ENCODE results near the gene CHST8.

CHST8 gene

GRCh38 chr19:33618884-33619283 lies 2.9 kb upstream of the CHST8 start:
- DNase-seq (ENCODE audit: low read depth), result no peak

- no peak for DNase-seq (ENCODE audit: low read depth)
Observed at GRCh38 chr19:33620611-33621010, 1.1 kb upstream of the CHST8 start.

- DNase-seq (ENCODE audit: low read depth), result no peak
Observed at GRCh38 chr19:33621065-33621785, 528 bp upstream of the CHST8 start.

- DNase-seq (ENCODE audit: low read depth), result no peak
Observed at GRCh38 chr19:33622505-33622808, 704 bp downstream of the CHST8 start.

GRCh38 chr19:33622809-33623511 lies 1.2 kb downstream of the CHST8 start:
- DNase-seq (ENCODE audit: low read depth), result no peak

- DNase-seq (ENCODE audit: low read depth), result no peak
Observed at GRCh38 chr19:33624586-33624985, 2.8 kb downstream of the CHST8 start.

GRCh38 chr19:33627526-33627925 lies 5.8 kb downstream of the CHST8 start:
- DNase-seq (ENCODE audit: low read depth), result no peak

- no peak for DNase-seq (ENCODE audit: low read depth)
Observed at GRCh38 chr19:33627962-33628839, 6.4 kb downstream of the CHST8 start.

GRCh38 chr19:33628921-33629825 lies 7.4 kb downstream of the CHST8 start:
- DNase-seq (ENCODE audit: low read depth), result no peak

- DNase-seq (ENCODE audit: low read depth), result no peak
Observed at GRCh38 chr19:33629826-33630375, 8.1 kb downstream of the CHST8 start.

- no peak for DNase-seq (ENCODE audit: low read depth)
Observed at GRCh38 chr19:33630880-33631608, 9.3 kb downstream of the CHST8 start.

GRCh38 chr19:33631609-33631973 lies 9.8 kb downstream of the CHST8 start:
- DNase-seq (ENCODE audit: low read depth), result no peak

- DNase-seq (ENCODE audit: low read depth), result no peak
Observed at GRCh38 chr19:33634361-33635091, 12.8 kb downstream of the CHST8 start.

GRCh38 chr19:33638167-33639034 lies 16.6 kb downstream of the CHST8 start:
- DNase-seq (ENCODE audit: low read depth), result no peak

- no peak for DNase-seq (ENCODE audit: low read depth)
Observed at GRCh38 chr19:33639035-33639681, 17.4 kb downstream of the CHST8 start.

GRCh38 chr19:33640773-33641172 lies 19.0 kb downstream of the CHST8 start:
- DNase-seq (ENCODE audit: low read depth), result no peak

- no peak for DNase-seq (ENCODE audit: low read depth)
Observed at GRCh38 chr19:33641261-33641660, 19.5 kb downstream of the CHST8 start.

- DNase-seq (ENCODE audit: low read depth), result no peak
Observed at GRCh38 chr19:33641956-33642498, 20.3 kb downstream of the CHST8 start.
